GM12873 (cell line): ENCODE results near the gene ZSCAN10.

Experiments
- CTCF ChIP-seq: IDR thresholded peaks from 2 replicates; pipeline ENCODE4 v1.5.1; 2012; ENCODE audit warnings: low read depth, mild to moderate bottlenecking, moderate library complexity, low read length, control low read depth; ENCODE audit not compliant: insufficient read depth; ENCODE audit errors: missing control alignments

Gene ZSCAN10

DNA sequence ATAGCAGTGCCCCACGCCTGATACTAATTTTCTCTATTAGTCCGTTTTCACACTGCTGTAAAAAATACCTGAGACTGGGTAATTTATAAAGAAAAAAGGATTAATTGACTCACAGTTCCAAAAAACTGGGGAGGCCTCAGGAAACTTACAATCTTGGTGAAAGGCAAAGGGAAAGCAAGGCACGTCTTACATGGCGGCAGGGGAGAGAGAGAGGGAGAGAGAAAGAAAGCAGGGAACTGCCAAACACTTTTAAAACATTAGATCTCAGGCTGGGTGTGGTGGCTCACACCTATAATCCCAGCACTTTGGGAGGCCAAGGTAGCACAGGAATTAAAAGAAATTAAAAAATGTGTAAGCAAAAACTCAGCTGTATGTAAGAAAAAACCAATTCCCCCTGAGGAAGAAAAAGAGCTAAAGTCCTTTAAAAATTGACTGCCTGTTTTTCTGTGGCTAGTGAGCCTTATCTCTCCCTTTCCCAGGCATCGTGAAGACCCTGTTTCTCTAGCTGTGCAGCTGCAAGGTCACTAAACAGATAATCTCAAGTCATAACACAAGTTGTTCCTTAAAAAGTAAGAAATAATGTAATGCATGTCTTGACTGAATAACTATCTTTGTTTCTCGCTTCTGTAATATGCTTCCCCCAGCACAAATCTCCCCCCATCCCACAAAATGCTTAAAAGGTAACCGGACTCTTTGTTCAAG lies 14.0 kb downstream of the ZSCAN10 start:
- no peak for TF ChIP-seq CTCF

DNA sequence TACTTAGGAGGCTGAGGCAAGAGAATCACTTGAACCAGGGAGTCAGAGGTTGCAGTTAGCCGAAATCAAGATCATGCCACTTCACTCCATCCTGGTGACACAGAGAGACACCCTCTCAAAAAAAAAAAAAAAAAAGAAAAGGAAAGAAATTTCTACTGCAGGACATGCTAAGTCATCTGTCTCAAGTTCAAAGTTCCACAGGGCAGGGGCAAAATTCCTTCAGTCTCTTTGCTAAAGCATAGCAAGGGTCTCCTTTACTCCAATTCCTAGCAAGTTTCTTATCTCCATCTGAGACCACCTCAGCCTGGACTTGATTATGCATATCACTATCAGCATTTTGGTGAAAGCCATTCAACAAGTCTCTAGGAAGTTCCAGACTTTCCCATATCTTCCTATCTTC lies 14.6 kb downstream of the ZSCAN10 start:
- TF ChIP-seq CTCF: no peak

- no peak for TF ChIP-seq CTCF
These were observed 19.1 kb downstream of the ZSCAN10 start for GRCh38 chr16:3080024-3080423.

GRCh38 chr16:3076577-3076976 lies 22.5 kb downstream of the ZSCAN10 start:
- TF ChIP-seq CTCF: no peak

DNA sequence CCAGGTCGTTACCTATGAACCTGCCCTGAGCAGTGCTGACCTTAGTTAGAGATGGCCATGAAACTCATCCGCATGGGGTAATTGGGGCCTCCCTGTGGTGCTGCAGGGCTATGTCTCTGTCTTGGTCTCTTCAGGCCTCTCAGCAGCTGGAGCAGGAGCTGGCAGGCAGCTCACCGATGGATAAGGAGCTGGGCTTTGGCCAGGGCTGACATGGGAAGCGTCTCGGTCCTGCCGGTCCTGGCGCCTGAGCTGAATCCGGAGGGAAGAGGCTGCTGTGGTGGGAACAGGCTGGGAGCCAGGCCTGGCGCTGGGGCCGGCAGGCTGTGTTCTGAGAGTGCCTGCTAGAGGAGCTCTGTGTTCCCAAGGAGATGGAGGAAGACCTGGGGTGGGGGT lies 23.6 kb downstream of the ZSCAN10 start:
- no peak for TF ChIP-seq CTCF

DNA sequence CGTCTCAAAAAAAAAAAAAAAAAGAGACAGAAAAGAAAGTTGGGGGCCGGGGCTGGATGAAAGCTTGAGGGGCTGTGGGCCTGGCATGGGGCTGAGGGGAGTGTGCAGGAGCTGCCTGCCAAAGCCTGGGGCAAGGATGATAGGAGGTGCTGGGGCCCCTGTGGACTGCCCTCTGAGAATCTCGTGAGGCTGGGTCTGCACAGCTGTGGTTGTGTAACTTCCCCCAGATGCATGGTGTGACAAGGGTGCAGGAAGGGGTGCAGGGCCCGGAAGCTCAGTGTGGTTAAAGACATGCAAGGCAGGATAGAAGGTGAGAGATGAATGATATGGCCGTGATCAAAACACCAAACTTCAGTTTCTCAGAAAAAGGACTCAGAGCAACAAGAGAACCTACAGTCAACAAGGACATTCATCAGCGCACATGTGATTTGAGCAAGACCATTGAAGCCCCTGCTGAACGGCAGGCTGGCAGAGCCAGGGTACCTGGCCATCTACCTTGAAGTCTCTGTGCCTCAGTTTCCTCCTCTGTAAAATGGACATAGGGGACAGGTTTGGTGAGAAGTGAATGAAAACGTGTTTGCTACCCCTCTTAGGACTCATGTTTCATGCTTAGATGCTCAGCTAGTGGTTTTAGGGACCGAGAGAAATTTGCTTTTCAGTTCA lies 24.1 kb downstream of the ZSCAN10 start:
- TF ChIP-seq CTCF: no peak

DNA sequence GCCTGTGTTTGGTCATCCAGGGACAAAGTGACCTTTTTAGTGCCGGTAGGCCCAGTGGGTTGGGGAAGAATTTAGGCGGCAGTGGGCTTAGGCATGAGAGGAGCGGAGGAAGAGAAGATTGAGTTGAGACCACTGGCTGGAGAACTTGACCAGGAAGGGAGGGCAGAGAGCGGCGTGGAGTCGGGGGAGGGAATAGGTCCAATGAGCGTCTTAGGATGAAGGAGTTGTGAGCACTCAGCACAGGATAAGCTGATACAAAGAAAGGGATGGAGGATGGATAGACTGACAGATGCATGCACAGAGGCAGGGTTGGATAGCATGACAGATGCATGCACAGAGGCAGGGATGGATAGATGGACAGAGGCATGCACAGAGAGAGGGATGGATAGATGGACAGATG lies 25.6 kb downstream of the ZSCAN10 start:
- no peak for TF ChIP-seq CTCF
